GM19455 (cell line): Measurements from ENCODE around the gene EIF4G1.

Experiments used
- ATAC-seq: cut with Tn5 transposase; IDR thresholded peaks from one replicate; pipeline ENCODE4 v1.9.1; 2021; ENCODE audit not compliant: unreplicated experiment

EIF4G1 gene

DNA sequence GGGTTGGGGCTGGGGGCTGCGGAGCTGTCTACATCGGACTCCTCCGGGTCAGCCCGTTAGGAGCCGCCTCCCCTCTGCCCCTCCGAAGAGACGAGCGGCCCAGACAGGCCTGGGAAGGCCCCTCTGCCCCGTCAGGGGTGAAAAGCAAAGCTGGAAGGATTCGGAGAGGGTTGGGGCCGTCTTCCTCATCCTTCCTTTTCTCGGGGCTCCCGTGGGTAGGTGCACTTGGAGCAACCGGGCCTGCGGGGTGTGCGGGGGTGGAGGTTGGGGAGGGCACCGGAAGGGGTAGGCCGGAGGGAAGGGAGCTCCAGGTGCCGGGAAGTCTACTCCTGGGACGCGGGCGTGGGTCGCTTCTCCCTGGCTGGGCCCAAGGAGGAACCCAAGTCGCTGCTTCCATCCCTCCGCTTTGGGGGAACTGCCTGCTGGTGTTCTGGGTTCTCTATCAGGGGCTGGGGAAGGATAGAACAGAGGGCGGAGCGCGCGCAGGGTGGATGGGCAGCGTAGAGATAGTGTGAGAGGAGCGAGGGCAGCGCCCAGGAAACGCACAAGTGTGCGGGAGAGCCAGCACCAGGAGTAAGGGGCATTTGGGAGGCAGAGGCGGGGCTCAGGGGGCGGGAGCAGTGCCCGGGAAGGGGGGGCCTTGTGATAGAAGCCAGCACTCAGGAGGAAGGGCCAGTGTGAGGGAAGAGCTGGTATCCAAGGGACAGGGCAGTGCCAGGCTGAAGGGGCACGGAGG lies 47.7 kb downstream of the EIF4G1 start:
- peak; percentile 1 for ATAC-seq

DNA sequence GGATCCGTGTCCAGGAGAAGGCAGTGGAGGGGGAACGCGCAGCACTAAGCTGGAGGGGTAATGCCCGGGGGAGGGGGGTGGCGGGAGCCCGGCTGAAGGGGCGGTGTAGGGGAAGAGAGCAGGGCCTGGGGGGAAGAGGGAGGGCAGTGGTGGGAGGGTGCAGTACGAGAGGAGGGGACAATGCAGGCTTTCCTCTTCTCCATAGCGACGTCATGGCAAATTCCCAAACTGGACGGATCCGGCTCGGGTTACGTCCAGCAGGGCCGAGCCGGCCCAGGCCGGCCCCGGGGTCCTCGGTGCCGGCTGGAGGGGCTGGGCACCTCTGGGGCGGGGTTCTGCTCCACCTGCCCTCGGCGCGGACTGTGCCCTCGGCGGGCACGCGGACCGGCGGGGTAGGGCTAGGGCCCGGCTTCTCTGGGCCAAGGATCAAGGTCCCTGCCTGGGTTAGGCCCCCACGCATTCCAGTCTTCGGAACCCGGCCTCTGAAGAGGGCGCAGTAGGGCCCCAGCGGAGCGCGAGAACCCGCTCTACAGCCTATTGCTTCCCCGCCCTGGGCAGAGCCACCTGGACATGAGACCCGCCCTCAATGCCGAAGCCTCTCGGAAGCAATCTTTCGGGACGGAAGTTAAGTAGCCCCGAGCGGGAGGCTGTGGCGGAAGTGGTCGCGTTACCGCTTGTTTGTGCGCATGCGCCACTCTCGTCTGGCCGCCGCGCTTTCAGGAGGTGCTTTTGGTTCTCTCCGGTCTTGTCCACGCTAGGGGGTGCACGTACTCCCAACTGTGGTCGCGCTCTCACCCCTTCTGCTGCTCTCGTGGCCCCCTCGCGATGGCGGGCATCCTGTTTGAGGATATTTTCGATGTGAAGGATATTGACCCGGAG lies 48.5 kb downstream of the EIF4G1 start:
- ATAC-seq, result peak; percentile 84

DNA sequence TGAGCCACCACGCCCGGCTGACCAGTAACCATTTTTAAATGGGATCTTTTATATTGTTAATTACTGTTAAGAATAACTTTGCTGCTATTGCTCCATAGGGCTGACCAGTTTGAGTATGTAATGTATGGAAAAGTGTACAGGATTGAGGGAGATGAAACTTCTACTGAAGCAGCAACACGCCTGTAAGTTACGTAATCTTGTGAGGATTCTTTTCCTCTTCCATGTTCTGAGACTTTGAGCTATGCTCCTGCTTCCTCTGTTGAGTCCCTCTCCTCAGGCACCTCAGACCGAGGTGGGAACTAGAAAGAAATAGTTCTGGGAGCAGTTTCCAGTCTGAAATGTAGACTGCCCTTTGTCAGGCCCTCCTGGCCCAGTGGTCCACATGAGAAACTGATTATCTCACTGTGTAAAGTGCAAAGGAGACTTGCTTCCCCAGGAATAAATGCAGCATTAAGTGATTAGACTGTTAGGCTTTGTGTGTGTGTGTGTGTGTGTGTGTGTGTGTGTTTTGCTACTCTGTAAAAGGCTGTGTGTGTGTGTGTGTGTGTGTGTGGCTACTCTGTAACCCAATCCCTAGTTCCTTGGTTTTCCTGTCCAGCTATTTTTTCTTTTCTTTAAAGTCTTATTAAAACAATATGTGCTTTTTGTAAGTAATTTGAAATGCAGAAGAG lies 52.3 kb downstream of the EIF4G1 start:
- ATAC-seq, result no peak

DNA sequence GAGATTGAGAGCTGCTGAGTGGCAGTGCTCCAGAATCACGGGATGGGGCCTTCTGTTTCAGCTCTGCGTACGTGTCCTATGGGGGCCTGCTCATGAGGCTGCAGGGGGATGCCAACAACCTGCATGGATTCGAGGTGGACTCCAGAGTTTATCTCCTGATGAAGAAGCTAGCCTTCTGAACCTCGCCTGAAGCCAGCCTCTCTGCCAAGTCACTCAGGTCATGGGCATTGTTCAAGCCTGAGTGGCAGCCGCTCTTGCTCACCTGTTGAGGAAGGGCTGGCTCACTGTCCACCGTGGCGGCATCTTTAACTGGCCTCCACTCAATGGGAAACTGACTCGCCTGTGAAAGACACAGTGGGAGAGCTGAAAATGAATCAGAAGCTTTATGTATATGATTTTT lies 53.7 kb downstream of the EIF4G1 start:
- no peak for ATAC-seq

DNA sequence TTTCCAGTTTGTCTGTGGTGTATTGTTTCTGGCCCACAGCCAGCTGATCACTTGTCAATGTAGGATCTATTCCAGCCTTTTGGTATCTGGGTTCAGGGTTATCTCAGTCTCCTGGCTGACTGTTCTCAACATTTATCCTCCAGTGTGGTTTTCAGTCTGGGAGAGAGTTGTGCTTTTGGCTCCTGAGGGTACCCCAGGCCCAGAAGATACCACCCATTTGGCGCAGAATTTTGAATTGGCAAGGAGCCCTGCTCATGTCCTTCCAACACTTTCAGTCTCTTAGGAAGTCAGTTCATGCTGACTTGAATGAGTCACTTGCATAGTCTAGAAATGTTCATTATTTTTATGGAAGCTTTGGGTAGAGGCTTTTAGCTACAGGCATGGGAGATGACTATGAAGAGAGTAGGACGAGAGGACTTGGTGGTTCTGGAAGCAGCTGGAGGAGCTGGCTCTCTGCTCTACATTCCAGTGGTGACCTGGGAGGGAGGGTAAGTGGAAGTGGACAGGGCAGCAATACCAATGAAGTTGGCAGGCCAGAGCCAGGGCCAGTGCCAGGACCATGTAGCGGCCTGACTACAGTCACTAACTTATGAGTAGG lies 54.3 kb downstream of the EIF4G1 start:
- ATAC-seq, result no peak

DNA sequence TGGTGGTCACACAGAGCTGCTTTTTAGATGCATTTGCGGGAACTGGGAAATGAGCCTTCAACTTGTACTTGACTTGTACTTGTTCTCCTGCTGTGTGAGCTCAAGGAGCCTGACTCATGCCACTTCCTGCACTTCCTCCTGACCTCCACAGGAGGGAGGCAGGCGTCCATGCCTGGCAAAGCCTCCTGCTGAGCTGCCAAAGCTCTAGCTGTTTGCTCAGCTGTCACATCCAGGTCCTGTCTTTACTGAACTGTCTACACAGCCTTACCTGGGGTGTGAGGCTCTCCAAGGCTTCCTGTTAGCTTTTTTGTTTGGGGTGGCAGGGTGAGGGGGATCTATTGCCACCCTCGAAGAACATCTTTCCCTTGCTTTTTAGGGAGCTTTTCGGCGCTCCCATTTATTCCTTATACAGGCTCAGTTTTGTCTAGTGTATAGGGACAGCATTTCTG lies 57.2 kb downstream of the EIF4G1 start:
- ATAC-seq, result no peak

DNA sequence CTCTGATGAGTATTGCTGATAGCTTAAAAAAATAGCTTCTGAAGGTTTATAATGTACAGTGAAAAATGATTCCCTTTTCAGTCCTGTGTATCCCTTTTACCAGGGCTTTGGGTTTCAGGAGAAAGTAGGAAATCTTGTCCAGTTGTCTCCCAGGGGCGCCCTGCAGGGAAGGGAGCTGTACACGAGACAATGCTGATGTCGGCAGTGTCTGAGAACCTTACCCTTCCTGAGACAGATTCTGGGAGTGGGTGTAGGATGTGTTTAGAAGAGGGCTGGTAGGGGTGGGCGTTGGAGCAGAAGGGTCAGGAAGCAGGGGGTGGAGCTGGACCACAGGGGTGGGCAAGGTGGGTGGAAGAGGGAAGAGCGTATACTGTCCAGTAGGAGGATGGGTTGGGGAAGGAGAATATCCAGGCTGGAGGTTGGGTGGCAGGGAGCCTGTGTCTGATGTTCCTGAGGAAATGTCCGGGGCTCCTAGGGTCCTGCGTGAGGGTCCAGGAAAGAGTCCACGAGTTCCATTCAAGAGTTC lies 58.0 kb downstream of the EIF4G1 start:
- ATAC-seq, result no peak

DNA sequence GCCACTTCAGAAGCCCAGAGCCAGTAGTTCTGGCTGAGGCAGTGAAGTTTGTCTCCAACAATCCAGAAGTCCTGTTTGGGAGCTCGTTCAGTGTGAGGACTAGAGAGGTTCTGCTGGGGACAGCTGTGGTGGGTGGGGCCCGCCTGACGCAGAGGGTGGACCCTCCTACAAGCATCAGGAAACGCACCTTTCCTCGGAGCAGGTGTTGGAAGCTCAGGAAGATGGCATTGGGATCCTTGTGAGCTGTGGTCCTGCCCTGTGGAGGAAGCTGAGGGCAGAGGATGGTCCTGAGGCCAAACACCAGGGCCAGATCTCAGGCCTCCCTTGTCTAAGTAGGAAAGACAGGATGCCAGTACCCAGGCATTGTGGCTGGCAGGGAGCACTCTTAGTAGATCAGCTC lies 58.5 kb downstream of the EIF4G1 start:
- ATAC-seq, result no peak

DNA sequence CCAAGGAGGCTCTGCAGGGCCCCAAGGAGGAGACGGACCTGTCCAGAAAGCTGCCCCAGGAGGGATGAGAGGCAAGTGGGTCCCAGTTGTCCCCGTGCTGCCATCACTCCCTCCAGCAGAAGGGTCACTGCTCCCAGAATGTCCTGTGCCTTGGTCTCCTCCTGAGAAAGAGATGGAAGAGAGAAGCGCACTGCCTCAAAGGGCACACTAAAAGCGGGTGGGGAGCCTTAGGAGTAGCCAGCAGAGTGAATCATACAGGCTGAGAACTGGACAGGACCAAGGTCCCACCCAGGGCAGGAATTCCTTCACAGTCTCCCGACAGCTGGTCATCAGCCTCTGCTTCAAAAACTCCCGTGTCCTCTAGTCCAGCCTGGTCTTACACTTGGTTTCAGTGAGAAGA lies 59.0 kb downstream of the EIF4G1 start:
- no peak for ATAC-seq

DNA sequence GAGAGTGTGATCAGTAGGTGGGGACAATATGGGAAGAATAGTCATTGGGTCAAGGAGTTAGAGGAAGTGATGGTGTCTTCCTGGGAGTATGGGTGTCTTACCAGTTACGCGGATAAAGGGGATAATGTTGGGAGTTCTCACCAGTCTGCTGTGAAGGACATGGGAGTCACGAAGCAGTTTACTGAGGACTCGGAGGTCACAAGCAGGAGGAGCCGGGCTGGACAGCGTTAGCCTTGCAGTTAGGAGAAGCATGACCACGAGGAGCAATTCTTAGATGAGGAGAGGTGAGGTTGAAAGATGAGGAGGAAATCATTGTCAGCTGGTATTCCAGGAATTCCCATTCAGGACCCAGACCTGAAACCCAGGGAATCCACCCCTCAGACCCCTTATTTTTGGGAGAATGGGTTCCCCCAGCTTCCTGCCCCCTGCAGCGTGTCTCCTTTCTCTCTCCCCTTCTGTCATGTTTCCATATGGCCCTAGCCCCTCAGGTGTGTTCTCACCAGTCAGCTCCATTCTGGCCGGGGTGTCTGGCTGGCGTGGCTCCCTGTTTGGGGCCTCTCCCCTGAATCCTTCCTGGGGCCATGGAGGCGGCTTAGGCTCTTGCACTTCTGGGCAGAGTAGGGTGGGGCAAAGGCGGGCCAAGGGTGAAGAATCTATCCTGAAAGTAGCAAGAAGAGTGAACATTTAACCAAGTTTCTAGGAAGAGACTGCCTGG lies 61.5 kb downstream of the EIF4G1 start:
- ATAC-seq, result no peak

DNA sequence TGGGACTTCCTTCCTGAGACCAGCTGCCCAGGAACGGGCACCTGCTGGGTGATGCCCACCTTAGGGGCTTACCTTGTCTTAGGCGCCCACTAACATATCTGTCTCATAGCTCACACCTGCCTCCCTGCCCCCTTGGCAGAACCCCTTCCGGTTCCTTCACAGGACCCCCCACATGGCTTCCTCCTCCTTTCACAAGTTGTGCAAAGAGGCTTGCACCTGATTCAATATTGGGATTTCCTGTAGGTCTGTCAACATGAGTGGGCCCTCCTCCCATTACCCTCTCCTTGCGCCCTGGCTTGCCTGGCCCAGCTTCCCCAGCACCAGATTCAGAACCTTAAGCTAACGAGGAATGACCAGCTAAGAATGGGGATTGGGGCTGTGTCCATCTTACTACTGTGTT lies 63.0 kb downstream of the EIF4G1 start:
- ATAC-seq, result no peak

DNA sequence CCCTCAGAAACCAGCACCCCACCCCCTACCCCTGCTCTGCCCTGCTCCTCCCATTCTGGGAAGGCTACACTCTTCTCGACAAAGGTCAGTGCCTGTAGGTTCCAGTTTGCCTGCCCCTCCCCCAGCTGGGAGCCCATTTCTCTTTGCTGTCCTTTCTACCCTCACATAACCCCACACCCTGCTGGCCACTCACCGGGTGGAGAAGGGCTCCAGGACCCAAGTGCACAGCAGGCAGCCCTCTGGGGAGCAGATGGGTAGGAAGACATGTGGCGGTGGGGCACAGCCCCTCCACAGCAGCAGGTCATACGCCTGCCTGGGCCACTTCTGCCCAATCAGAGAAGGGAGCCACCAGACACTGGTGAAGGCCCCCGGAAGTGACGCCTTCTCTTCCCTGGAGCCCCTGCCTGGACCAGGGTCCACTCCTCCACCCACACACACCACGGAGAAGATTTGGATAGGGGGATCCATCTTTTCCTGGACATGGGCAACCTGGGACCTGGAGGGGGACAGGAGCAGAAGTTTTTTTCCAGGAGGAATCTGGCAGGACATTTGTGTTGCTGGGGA lies 63.6 kb downstream of the EIF4G1 start, which contains the start of gene THPO:
THPO (minus strand) TSS at position 326 of the 564 bp plus-strand sequence. CDS start 1,948 bp downstream, outside the sequence.
- ATAC-seq, result no peak

DNA sequence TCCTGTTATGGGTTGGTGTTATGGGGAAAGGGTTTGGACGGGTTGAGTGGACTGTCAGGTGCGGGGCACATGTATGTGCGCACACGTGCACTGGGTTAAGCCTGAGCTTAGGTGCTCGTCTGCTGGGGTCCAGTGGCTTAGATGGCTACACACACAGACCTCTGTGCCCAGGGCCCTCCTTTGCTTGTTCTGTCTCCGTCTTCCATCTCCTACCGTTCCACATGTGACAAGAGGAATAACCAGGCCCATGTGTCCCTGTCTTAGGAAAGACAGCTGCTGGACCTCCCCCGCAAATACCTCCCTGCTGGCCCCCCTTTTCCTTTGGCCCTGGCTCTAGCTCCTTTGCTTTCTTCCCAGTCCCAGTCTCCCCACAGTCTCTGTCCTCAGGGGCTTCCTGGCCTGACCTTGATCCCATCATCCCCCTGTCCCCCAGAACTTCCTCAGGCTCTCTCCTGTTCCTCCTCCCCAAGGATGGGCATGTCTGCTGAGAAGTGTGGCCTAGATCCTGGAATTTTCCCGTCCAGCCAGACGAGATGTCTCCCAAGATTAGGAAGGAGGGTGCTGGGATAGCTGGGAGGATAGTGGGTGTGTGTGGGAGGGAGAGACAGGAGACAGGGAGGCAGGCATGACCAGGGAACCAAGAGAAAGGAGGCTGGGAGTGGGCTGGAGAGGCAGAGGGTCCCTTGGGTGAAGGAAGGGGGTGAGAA lies 64.4 kb downstream of the EIF4G1 start:
- no peak for ATAC-seq

DNA sequence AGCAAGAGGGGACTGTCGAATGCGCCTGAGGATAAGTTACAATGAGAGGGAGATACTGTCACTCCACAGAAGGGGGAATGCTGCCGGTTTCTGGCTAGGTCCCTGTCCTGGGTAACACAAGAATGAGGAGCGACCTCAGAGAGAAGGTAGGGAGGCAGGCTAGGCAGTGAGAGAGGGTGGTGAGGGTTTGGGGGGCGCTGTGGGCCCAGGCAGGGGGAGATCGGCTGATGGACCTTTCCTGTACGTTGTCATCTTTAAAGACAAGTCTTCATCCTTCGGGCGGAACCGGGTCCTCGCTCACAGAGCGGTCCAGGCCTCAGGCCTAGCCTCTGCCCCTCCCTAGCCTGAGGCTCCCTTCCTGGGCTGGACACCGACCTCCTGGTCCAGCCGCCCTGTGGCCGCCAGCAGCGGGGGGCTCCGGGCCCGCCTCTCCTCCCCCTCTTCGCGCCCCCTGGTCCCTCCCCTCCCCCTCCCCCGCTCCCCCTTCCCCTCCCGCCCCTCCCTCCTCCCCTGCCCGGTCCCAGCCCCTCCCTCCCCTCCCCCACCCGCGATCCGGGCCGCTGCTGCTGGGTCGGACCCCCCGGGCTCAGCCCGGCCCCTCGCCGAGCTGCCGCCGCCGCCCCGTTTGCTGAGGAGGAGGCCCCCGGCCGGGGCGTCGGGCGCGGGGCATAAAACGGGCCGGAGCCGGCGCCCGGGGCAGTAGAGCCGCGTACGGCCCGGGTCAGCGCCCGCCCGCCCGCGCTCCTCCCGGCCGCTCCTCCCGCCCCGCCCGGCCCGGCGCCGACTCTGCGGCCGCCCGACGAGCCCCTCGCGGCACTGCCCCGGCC lies 65.2 kb downstream of the EIF4G1 start, which contains the start of gene CHRD:
CHRD (plus strand) TSS at position 697 of the 827 bp plus-strand sequence. CDS start 265 bp downstream, outside the sequence.
- ATAC-seq, result no peak

DNA sequence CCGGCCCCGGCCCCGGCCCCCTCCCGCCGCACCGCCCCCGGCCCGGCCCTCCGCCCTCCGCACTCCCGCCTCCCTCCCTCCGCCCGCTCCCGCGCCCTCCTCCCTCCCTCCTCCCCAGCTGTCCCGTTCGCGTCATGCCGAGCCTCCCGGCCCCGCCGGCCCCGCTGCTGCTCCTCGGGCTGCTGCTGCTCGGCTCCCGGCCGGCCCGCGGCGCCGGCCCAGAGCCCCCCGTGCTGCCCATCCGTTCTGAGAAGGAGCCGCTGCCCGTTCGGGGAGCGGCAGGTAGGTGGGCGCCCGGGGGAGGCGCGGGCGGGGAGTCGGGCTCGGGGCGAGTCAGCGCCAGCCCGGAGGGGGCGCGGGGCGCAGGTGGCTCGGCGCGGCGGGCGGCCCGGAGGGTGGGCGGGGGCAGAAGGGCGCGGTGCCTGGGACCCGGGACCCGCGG lies 65.8 kb downstream of the EIF4G1 start:
- no peak for ATAC-seq

DNA sequence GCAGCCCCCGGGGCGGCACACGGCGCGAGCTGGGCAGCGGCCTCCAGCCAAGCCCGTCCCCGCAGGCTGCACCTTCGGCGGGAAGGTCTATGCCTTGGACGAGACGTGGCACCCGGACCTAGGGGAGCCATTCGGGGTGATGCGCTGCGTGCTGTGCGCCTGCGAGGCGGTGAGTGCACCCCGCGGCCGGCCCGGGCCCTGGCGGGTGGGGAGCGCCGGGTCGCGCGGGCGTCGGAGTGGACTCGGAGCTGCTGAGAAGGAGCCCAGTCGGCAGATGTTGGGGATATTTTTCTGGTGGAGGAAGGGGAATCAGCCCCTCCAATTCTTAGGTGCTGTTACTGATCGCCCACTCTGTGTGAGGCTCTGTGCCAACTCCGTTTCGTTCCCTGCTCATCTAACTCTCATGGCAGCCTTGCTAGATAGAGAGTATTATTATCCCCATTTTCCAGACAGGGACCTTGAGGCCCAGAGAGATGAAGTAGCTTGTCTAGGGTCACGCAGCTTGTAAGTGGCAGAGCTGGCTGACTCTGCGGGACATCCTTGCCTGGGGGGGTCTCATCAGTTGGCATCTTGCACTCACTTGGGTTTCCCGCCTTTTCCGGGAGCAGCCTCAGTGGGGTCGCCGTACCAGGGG lies 66.3 kb downstream of the EIF4G1 start:
- ATAC-seq, result no peak
